ENCODE results near the gene CCSER1.

DNA sequence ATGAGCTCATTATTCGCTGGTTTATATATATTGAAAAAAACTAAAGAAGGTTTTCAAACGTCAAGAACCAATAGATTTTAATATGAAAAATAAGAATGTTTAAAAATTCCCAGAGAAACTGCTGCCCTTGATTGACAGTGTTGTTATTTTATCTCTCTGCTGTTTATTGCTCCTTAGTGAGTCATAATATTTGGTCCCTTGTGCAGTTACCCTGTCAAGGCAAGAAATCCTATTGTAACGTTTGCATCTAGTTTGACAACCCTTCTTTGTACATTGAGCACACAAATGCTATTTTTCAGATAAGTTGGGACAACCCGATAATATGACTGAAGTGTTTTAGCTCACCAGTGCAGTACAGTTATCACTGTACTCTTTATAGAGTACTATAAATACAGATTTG lies 349.4 kb downstream of the CCSER1 start:
- TF ChIP-seq EZH2 (IDR thresholded peaks at IDR 0.05; ENCODE audit: insufficient read depth, poor library complexity, severe bottlenecking) (no peak), EZH2phosphoT487 (IDR thresholded peaks at IDR 0.05; ENCODE audit: insufficient read depth, low read depth) (no peak)

Data from GM23248 (cell line).